Stomach (tissue), 9 donors: ENCODE measurements around the gene PPM1F. TPM values are rescaled to one million over a fixed set of nuclear protein-coding genes. Genes with fewer than 3 reads are reported as not detected.
A peak's percentile ranks its signal among the peaks of the same experiment; 100 is the strongest.

Experiments used
- DNase-seq, 2 donors: peaks; one replicate each; pipeline versions ENCODE4 v3.0.0 to v3.0.0-alpha.2; 2013 to 2019
- H3K27ac ChIP-seq, 5 donors: fragments of 200-600 bp in 4 of 5; sonication (generic) in 4 of 5; one replicate each; pipeline ENCODE4 v1.5.1; 2013 to 2019; ENCODE audit warnings: mild to moderate bottlenecking in 1 of 5, moderate library complexity in 1 of 5
- H3K27me3 ChIP-seq, 3 donors: fragments of 200-600 bp; sonication (generic); one replicate each; pipeline ENCODE4 v1.5.1; 2017 to 2019; ENCODE audit warnings: mixed run types in 1 of 3
- H3K36me3 ChIP-seq, 4 donors: fragments of 200-600 bp; sonication (generic); 1 replicate in 3 of 4; 2 replicates in 1 of 4; pipeline ENCODE4 v1.5.1; 2016 to 2019
- H3K4me1 ChIP-seq, 4 donors: fragments of 200-600 bp; sonication (generic); one replicate each; pipeline ENCODE4 v1.5.1; 2016 to 2019
- H3K4me3 ChIP-seq, 4 donors: fragments of 200-600 bp; sonication (generic) in 3 of 4; one replicate each; pipeline ENCODE4 v1.5.1; 2016 to 2019; ENCODE audit warnings: mild to moderate bottlenecking in 1 of 4
- H3K9me3 ChIP-seq, 4 donors: fragments of 200-600 bp; sonication (generic); one replicate each; pipeline ENCODE4 v1.5.1; 2016 to 2019
- CTCF ChIP-seq, 7 experiments: fragments of 450-650 bp in 4 of 7; fragments of 200-600 bp in 3 of 7; sonication (generic) in 3 of 7; IDR thresholded peaks; one replicate each; pipeline ENCODE4 v1.5.1; 2016 to 2019; ENCODE audit warnings: antibody characterized with exemption in 7 of 7, control low read depth in 2 of 7, mild to moderate bottlenecking in 1 of 7
- EP300 ChIP-seq: sonication (generic); formaldehyde crosslinking; IDR thresholded peaks from one replicate; pipeline ENCODE4 v1.6.1; 2017; ENCODE audit warnings: antibody characterized with exemption
- POLR2A ChIP-seq, 4 donors: fragments of 450-650 bp; IDR thresholded peaks; one replicate each; pipeline ENCODE4 v1.6.1; 2016; ENCODE audit warnings: antibody characterized with exemption in 4 of 4, control low read depth in 2 of 4, mild to moderate bottlenecking in 1 of 4, moderate library complexity in 1 of 4
- POLR2AphosphoS5 ChIP-seq, 3 donors: sonication (generic); formaldehyde crosslinking; IDR thresholded peaks; one replicate each; pipeline ENCODE4 v1.6.1; 2016; ENCODE audit warnings: antibody characterized with exemption in 3 of 3
- WGBS, 5 donors: extraction: QIAGEN DNeasy Blood & Tissue Kit in 3 of 5; methylation state at CpG; one replicate each; pipeline versions ENCODE4 v1.1.5 to v1.1.7; 2013 to 2018; 5-methylcytosine and 5-hydroxymethylcytosine counted together
- intact Hi-C: fragments of 100-400 bp; cut with DNase I; formaldehyde crosslinking; loops from one replicate; pipeline ENCODE4 v1.15.1; 2023; ENCODE audit warnings: low total_unique reads
- polyA plus RNA-seq, 3 donors: library from polyadenylated mRNA; stranded (reverse); fragments of 200-250 nt; gene quantifications; one replicate each; pipeline ENCODE4 v1.2.3, GENCODE V29; 2013
- total RNA-seq, 5 donors: library from RNA; depleted of rRNA; stranded (reverse); fragments of >200 nt; gene quantifications; one replicate each; pipeline versions ENCODE4 v1.1.0 to v1.2.3, GENCODE V29; 2014 to 2016
- donor health status: healthy with polysubstance abuse.
- donor health status: Bipolar disorder and iron deficiency.
- donor health status: healthy.

The PPM1F gene
- total and polyA plus RNA-seq, 8 donors, result 6.7 to 285 (median 16.8) TPM

GRCh38 chr22:21937041-21937820 lies 15.4 kb downstream of the PPM1F start:
- peak in 1 of 2 donors; percentile 62 for DNase-seq
- WGBS, 5 donors, result 60 to 74% (median 70%) methylated on average over 9 to 20 of the region's 20 CpGs
- H3K9me3 ChIP-seq, result no peaks in the 10 kb centered on the region
- H3K36me3 ChIP-seq, result peaks cover 17 to 43% (median 35%) of the 10 kb centered on the region in 4 donors
- no peaks in the 10 kb centered on the region for H3K27me3 ChIP-seq
- H3K4me3 ChIP-seq, result peak overlapping the region; percentile 48 to 61 (median 54)
- intact Hi-C loops, result no loop called here
- peaks cover 37 to 66% (median 52%) of the 10 kb centered on the region in 4 donors for H3K4me1 ChIP-seq
- TF ChIP-seq EP300 (no peak), CTCF (IDR thresholded peaks at IDR 0.05) (no peak)
- peak overlapping the region; percentile 86 to 97 (median 95) for H3K27ac ChIP-seq

GRCh38 chr22:21936151-21936775 lies 16.4 kb downstream of the PPM1F start:
- Histone ChIP-seq H3K4me3 (no peak overlapping the region), H3K9me3 (no peaks in the 10 kb centered on the region), H3K27me3 (no peaks in the 10 kb centered on the region), H3K27ac (peak overlapping the region; percentile 30 to 97 (median 95)), H3K4me1 (peaks cover 31 to 56% (median 44%) of the 10 kb centered on the region in 4 donors), H3K36me3 (peaks cover 20 to 50% (median 42%) of the 10 kb centered on the region in 4 donors)
- no peak for TF ChIP-seq POLR2AphosphoS5 (IDR thresholded peaks at IDR 0.05)
- no peak for TF ChIP-seq CTCF (IDR thresholded peaks at IDR 0.05)
- no peak for TF ChIP-seq EP300
- no peak for TF ChIP-seq POLR2A (IDR thresholded peaks at IDR 0.05)
- intact Hi-C loops, result no loop called here
- WGBS, 5 donors, result 78 to 90% (median 88%) methylated on average over 13 to 15 of the region's 15 CpGs
- DNase-seq, result no peak

- 89 to 97% (median 94%) methylated on average over 14 to 19 of the region's 19 CpGs for WGBS, 5 donors
- TF ChIP-seq EP300 (no peak), POLR2AphosphoS5 (IDR thresholded peaks at IDR 0.05) (no peak), POLR2A (IDR thresholded peaks at IDR 0.05) (no peak), CTCF (IDR thresholded peaks at IDR 0.05) (no peak)
- intact Hi-C loops, result no loop called here
- Histone ChIP-seq H3K36me3 (peaks cover 42 to 71% (median 59%) of the 10 kb centered on the region in 4 donors), H3K27me3 (no peaks in the 10 kb centered on the region), H3K4me1 (peaks cover 21 to 33% (median 27%) of the 10 kb centered on the region in 4 donors), H3K9me3 (no peaks in the 10 kb centered on the region), H3K4me3 (no peak overlapping the region), H3K27ac (no peak overlapping the region)
- DNase-seq, result no peak
Observed at GRCh38 chr22:21933910-21934309, 18.7 kb downstream of the PPM1F start.

- TF ChIP-seq POLR2AphosphoS5 (IDR thresholded peaks at IDR 0.05), result no peak
- no peak for TF ChIP-seq CTCF (IDR thresholded peaks at IDR 0.05)
- no peak for TF ChIP-seq EP300
- no peak for TF ChIP-seq POLR2A (IDR thresholded peaks at IDR 0.05)
- DNase-seq, result no peak
- H3K27me3 ChIP-seq, result no peaks in the 10 kb centered on the region
- peaks cover 16 to 28% (median 22%) of the 10 kb centered on the region in 4 donors for H3K4me1 ChIP-seq
- no peak overlapping the region for H3K4me3 ChIP-seq
- no peak overlapping the region for H3K27ac ChIP-seq
- 92 to 97% (median 94%) methylated on average over 18 to 23 of the region's 23 CpGs for WGBS, 5 donors
- peaks cover 44 to 76% (median 64%) of the 10 kb centered on the region in 4 donors for H3K36me3 ChIP-seq
- no peaks in the 10 kb centered on the region for H3K9me3 ChIP-seq
- intact Hi-C loops, result no loop called here
Observed at GRCh38 chr22:21933413-21933812, 19.2 kb downstream of the PPM1F start.
